ENCODE measurements around the gene BRD9. TPM values are rescaled to one million over a fixed set of nuclear protein-coding genes. Genes with fewer than 3 reads are reported as not detected.
A peak's percentile ranks its signal among the peaks of the same experiment; 100 is the strongest.

The BRD9 gene
- total and polyA plus RNA-seq, 2 donors (not counting 3 experiments of a cell fraction or from before 2014, with no cell fraction given) = 17.6 to 67.6 TPM

GRCh38 chr5:871596-872298, 20.9 kb downstream of the BRD9 start:
- H3K27me3 ChIP-seq (ENCODE audit: control insufficient read depth in 2 of 2, insufficient read depth in 2 of 2, low read length in 2 of 2) = no peaks in the 10 kb centered on the region
- H3K9me1 ChIP-seq (replicated peaks; ENCODE audit: control insufficient read depth, extremely low read depth, insufficient read depth, low read length) = no peaks in the 10 kb centered on the region
- H3K9me3 ChIP-seq (replicated peaks; ENCODE audit: control insufficient read depth, insufficient read depth, low read length) = no peaks in the 10 kb centered on the region
- H3K4me1 ChIP-seq (ENCODE audit: control insufficient read depth, extremely low read depth, insufficient read depth, low read length) = peaks cover 18% of the 10 kb centered on the region
- dilution Hi-C loops (cut with MboI; ENCODE audit: extremely low pct_ligation_motif_present, low sequenced_read_pairs) (no loop called here), intact Hi-C loops (cut with micrococcal nuclease) (loop anchor here (2.0 kb wide), 1 partner anchor 21 kb away; the partner anchor contains the start of genes BRD9 and TRIP13)
- POLR2A ChIA-PET = no interaction called here
- H3K79me2 ChIP-seq (ENCODE audit: control insufficient read depth, insufficient read depth, low read length) = no peaks in the 10 kb centered on the region
- FAIRE-seq (no peak), DNase-seq (ENCODE audit: low read depth, low spot score) (no peak)
- H3K27ac ChIP-seq (ENCODE audit: insufficient read depth, low read depth, low read length) = no peak overlapping the region
- CTCF ChIA-PET = interaction anchor here (1.3 to 2.2 kb wide), 2 partner anchors 9 to 202 kb away, joined by 3 to 7 read pairs; no protein-coding TSS in a partner anchor
- peak overlapping the region; percentile 35 for H3K4me2 ChIP-seq (ENCODE audit: insufficient read depth, low read length)
- H3K36me3 ChIP-seq (ENCODE audit: control insufficient read depth in 2 of 2, extremely low read depth in 1 of 2, insufficient read depth in 2 of 2, low read length in 2 of 2) = peaks cover 14 to 58% of the 10 kb centered on the region in 2 experiments
- TF ChIP-seq POLR2A (IDR thresholded peaks at IDR 0.05; ENCODE audit: low read depth, low read length) = no peak
- TF ChIP-seq MYC (IDR thresholded peaks at IDR 0.05; ENCODE audit: low read depth, low read length) = no peak
- TF ChIP-seq CTCF (IDR thresholded peaks at IDR 0.05; ENCODE audit: extremely low read depth in 1 of 2, insufficient read depth in 1 of 2, low read depth in 1 of 2, low read length in 2 of 2) = no peak
- TF ChIP-seq JUN (IDR thresholded peaks at IDR 0.05; ENCODE audit: borderline replicate concordance, insufficient read depth, insufficient read length, low read depth) = no peak
- no peak for TF ChIP-seq EZH2 (IDR thresholded peaks at IDR 0.05; ENCODE audit: borderline replicate concordance, low read depth, low read length, severe bottlenecking)
- TF ChIP-seq GATA2 (IDR thresholded peaks at IDR 0.05; ENCODE audit: insufficient read depth, insufficient read length, low read depth, low read length) = no peak
- no peak for TF ChIP-seq POLR2AphosphoS5 (IDR thresholded peaks at IDR 0.05; ENCODE audit: insufficient read depth, low read depth, low read length)
- no peak for TF ChIP-seq FOS (IDR thresholded peaks at IDR 0.05; ENCODE audit: borderline replicate concordance, insufficient read depth, low read length)
- no peak for TF ChIP-seq MAX (IDR thresholded peaks at IDR 0.05; ENCODE audit: insufficient read depth, insufficient read length)
- no peak overlapping the region for H3K4me3 ChIP-seq (replicated peaks in 1 of 3; ENCODE audit: insufficient read depth in 1 of 3, low read depth in 1 of 3, low read length in 3 of 3)
- H4K20me1 ChIP-seq (replicated peaks; ENCODE audit: control insufficient read depth, extremely low read depth, insufficient read depth, low read length) = no peaks in the 10 kb centered on the region
- H3K9ac ChIP-seq (replicated peaks; ENCODE audit: extremely low read depth, insufficient read depth, low read length) = no peak overlapping the region
- BruUV-seq (replicated peaks) = no TSS peak
- H2AFZ ChIP-seq (ENCODE audit: low read depth, low read length) = no peak overlapping the region

All from endothelial cell of umbilical vein (primary cell).